Testis (tissue), 3 donors: ENCODE data around the gene CLDN11. TPM values are rescaled to one million over a fixed set of nuclear protein-coding genes. Genes with fewer than 3 reads are reported as not detected.

ENCODE experiments used
- DNase-seq: peaks from one replicate; pipeline ENCODE4 v3.0.0-alpha.2; 2019
- H3K27ac ChIP-seq, 2 donors: fragments of 200-600 bp; sonication (generic); one replicate each; pipeline ENCODE4 v1.5.1; 2019
- H3K27me3 ChIP-seq: fragments of 200-600 bp; sonication (generic); one replicate; pipeline ENCODE4 v1.5.1; 2019
- H3K36me3 ChIP-seq: fragments of 200-600 bp; sonication (generic); one replicate; pipeline ENCODE4 v1.5.1; 2017; ENCODE audit warnings: low read depth; ENCODE audit errors: missing control alignments
- H3K4me1 ChIP-seq: fragments of 200-600 bp; sonication (generic); one replicate; pipeline ENCODE4 v1.5.1; 2019
- H3K4me3 ChIP-seq, 2 donors: fragments of 200-600 bp; sonication (generic); one replicate each; pipeline ENCODE4 v1.5.1; 2017 to 2019
- H3K9me3 ChIP-seq: fragments of 200-600 bp; sonication (generic); one replicate; pipeline ENCODE4 v1.5.1; 2017
- POLR2A ChIP-seq: fragments of 450-650 bp; IDR thresholded peaks from one replicate; pipeline ENCODE4 v1.6.1; 2017; ENCODE audit warnings: antibody characterized with exemption, mild to moderate bottlenecking, moderate library complexity
- WGBS, 2 donors: methylation state at CpG; one replicate each; pipeline ENCODE4 v1.1.5; 2018; 5-methylcytosine and 5-hydroxymethylcytosine counted together
- intact Hi-C: fragments of 100-400 bp; cut with DNase I; formaldehyde crosslinking; loops from one replicate; pipeline ENCODE4 v1.15.1; 2023; ENCODE audit warnings: low total_unique reads
- polyA plus RNA-seq: library from polyadenylated mRNA; stranded (reverse); fragments of 350-450 nt; fragmentation: Illumina TruSeq; extraction: RNeasy Lipid Tissue Mini Kit (QIAGEN cat#74804); gene quantifications from one replicate; pipeline ENCODE4 v1.2.3, GENCODE V29; 2014; ENCODE audit warnings: low read depth, low replicate concordance; ENCODE audit not compliant: insufficient read depth
- total RNA-seq, 2 donors: library from RNA; depleted of rRNA; stranded (reverse); fragments of >200 nt; gene quantifications; one replicate each; pipeline ENCODE4 v1.2.3, GENCODE V29; 2016
- TF ChIP-seq, protein P1 (sequence below), 3 experiments: fragments of 450-650 bp in 2 of 3; fragments of 200-600 bp in 1 of 3; sonication (generic) in 1 of 3; IDR thresholded peaks; one replicate each; pipeline ENCODE4 v1.5.1; 2016 to 2019; ENCODE audit warnings: antibody characterized with exemption in 3 of 3, mild to moderate bottlenecking in 2 of 3, moderate library complexity in 1 of 3

CLDN11 gene
- total and polyA plus RNA-seq, 3 donors from 2014 or later, result 378 to 1,538 (median 1,237) TPM

GRCh38 chr3:170437176-170437575 is 18.5 kb downstream of the CLDN11 start:
- Histone ChIP-seq H3K9me3 (no peaks in the 10 kb centered on the region), H3K4me1 (peaks cover 23% of the 10 kb centered on the region), H3K4me3 (no peak overlapping the region), H3K27ac (peak overlapping the region in 1 of 2 donors; percentile 12), H3K27me3 (no peaks in the 10 kb centered on the region), H3K36me3 (no peaks in the 10 kb centered on the region)
- TF ChIP-seq POLR2A, result no peak
- TF ChIP-seq, protein P1, sequence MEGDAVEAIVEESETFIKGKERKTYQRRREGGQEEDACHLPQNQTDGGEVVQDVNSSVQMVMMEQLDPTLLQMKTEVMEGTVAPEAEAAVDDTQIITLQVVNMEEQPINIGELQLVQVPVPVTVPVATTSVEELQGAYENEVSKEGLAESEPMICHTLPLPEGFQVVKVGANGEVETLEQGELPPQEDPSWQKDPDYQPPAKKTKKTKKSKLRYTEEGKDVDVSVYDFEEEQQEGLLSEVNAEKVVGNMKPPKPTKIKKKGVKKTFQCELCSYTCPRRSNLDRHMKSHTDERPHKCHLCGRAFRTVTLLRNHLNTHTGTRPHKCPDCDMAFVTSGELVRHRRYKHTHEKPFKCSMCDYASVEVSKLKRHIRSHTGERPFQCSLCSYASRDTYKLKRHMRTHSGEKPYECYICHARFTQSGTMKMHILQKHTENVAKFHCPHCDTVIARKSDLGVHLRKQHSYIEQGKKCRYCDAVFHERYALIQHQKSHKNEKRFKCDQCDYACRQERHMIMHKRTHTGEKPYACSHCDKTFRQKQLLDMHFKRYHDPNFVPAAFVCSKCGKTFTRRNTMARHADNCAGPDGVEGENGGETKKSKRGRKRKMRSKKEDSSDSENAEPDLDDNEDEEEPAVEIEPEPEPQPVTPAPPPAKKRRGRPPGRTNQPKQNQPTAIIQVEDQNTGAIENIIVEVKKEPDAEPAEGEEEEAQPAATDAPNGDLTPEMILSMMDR (IDR thresholded peaks at IDR 0.05), result no peak
- DNase-seq, result peak; percentile 66
- WGBS, 2 donors, result 61 to 74% methylated on average over 4 of the region's 4 CpGs
- intact Hi-C loops, result no loop called here

DNA sequence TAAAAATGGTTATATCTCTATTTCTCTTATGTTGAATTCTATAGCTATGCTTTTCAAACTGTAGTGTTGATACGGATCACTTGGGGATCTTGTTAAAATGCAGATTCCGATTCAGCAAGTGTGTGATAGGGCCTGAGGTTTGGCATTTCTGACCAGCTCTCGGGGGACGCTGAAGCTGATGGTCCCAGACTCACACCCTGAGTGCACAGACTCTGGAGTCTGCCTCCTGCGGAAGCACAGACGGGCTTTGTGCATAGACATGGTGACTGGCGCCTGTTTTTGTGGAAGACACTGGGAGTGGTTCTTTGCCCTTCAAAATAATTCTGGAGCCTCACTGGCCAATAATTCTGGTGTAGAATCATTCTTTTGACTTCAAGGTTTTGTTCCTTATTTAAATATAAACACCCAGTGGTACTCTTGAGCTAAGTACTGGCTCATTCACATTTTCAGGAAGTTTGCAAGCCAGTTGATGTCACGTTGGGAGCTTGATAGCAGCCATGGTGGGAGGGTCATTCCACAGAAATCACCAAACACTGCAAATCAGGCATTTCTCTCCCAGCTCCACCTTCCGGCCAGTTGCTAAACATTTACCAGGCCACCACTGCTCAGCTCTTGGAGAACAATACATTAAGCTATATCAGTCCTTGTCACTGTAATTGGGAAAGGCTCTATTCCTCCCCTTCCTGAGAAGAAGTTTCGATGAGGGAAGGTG is 19.2 kb downstream of the CLDN11 start:
- H3K27ac ChIP-seq, result peak overlapping the region; percentile 12 to 53
- H3K36me3 ChIP-seq, result no peaks in the 10 kb centered on the region
- peaks cover 23% of the 10 kb centered on the region for H3K4me1 ChIP-seq
- no peak for DNase-seq
- TF ChIP-seq, protein P1 (IDR thresholded peaks at IDR 0.05), result no peak
- no peak for TF ChIP-seq POLR2A
- WGBS, 2 donors, result 74 to 75% methylated on average over 10 of the region's 10 CpGs
- H3K4me3 ChIP-seq, result no peak overlapping the region
- no peaks in the 10 kb centered on the region for H3K27me3 ChIP-seq
- H3K9me3 ChIP-seq, result no peaks in the 10 kb centered on the region
- intact Hi-C loops, result no loop called here

DNA sequence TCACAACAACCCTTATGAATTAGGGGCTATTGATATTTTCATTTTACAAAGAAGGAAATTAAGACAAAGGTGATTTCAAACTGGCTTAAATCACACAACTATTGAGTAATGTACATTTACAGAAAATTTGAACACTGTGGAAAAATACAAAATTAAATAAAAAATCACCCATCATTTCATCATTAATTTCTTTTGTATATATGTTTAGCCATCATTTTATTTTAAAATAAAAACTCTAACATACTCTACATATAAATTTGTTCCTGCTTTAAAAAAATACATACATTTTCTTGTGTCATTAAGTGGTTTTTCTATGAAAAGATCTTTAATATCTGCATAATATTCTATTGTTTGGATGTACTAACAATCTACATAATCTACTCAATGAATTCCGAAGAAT is 20.2 kb downstream of the CLDN11 start:
- H3K9me3 ChIP-seq, result no peaks in the 10 kb centered on the region
- no peaks in the 10 kb centered on the region for H3K27me3 ChIP-seq
- DNase-seq, result no peak
- 90 to 91% methylated on average over 1 of the region's 1 CpG for WGBS, 2 donors
- H3K4me1 ChIP-seq, result peaks cover 23% of the 10 kb centered on the region
- TF ChIP-seq, protein P1 (IDR thresholded peaks at IDR 0.05), result no peak
- no peak for TF ChIP-seq POLR2A
- H3K36me3 ChIP-seq, result no peaks in the 10 kb centered on the region
- H3K4me3 ChIP-seq, result no peak overlapping the region
- peak overlapping the region; percentile 12 to 53 for H3K27ac ChIP-seq
- intact Hi-C loops, result no loop called here

DNA sequence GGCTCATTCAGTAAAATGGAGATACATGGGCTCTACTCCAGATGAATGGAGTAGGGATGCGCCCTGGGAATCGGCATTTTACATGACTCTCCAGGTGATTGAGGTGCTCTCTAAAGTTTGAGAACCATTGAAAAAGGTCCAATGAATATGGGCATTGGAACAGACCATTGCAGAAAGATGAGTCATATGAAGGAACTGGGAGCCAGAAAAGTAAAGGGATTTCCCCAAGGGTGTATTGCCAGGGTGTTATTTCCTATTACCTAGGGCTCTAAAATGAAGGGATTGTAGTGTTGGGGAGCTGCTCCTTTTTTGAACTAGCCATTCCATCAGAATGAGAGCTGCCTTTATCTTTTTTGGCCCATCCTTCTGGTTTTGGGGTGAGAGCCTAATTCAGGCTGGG is 21.7 kb downstream of the CLDN11 start:
- H3K9me3 ChIP-seq, result no peaks in the 10 kb centered on the region
- H3K4me1 ChIP-seq, result peaks cover 23% of the 10 kb centered on the region
- DNase-seq, result no peak
- no peaks in the 10 kb centered on the region for H3K36me3 ChIP-seq
- intact Hi-C loops, result no loop called here
- TF ChIP-seq, protein P1 (IDR thresholded peaks at IDR 0.05), result no peak
- TF ChIP-seq POLR2A, result no peak
- H3K4me3 ChIP-seq, result no peak overlapping the region
- 91 to 98% methylated on average over 2 of the region's 2 CpGs for WGBS, 2 donors
- H3K27me3 ChIP-seq, result no peaks in the 10 kb centered on the region
- peak overlapping the region in 1 of 2 donors; percentile 25 for H3K27ac ChIP-seq

- no peaks in the 10 kb centered on the region for H3K36me3 ChIP-seq
- WGBS, 2 donors, result 89 to 97% methylated on average over 4 of the region's 4 CpGs
- intact Hi-C loops, result no loop called here
- no peak for DNase-seq
- TF ChIP-seq, protein P1 (IDR thresholded peaks at IDR 0.05), result no peak
- TF ChIP-seq POLR2A, result no peak
- no peaks in the 10 kb centered on the region for H3K27me3 ChIP-seq
- peaks cover 19% of the 10 kb centered on the region for H3K4me1 ChIP-seq
- no peak overlapping the region for H3K4me3 ChIP-seq
- H3K9me3 ChIP-seq, result no peaks in the 10 kb centered on the region
- peak overlapping the region in 1 of 2 donors; percentile 25 for H3K27ac ChIP-seq
Observed at GRCh38 chr3:170441412-170441811, 22.7 kb downstream of the CLDN11 start.
